ENCODE data around the gene PKM.

GRCh38 chr15:72199721-72200212 is 31.2 kb downstream of the PKM start:
- TF ChIP-seq POLR2A (IDR thresholded peaks at IDR 0.05) (peak in 1 of 2 donors; percentile 45), CTCF (IDR thresholded peaks at IDR 0.05) (peak; percentile 75 to 99 (median 96))

Data from Peyer's patch (tissue), 4 donors.